ENCODE results near the gene RPS15. TPM values are rescaled to one million over a fixed set of nuclear protein-coding genes. Genes with fewer than 3 reads are reported as not detected.

RPS15 gene
- total and polyA plus RNA-seq, 2 of the 13 experiments (the other 11 are each of a cell fraction or from before 2014, with no cell fraction given), result 695 to 1,411 TPM

DNA sequence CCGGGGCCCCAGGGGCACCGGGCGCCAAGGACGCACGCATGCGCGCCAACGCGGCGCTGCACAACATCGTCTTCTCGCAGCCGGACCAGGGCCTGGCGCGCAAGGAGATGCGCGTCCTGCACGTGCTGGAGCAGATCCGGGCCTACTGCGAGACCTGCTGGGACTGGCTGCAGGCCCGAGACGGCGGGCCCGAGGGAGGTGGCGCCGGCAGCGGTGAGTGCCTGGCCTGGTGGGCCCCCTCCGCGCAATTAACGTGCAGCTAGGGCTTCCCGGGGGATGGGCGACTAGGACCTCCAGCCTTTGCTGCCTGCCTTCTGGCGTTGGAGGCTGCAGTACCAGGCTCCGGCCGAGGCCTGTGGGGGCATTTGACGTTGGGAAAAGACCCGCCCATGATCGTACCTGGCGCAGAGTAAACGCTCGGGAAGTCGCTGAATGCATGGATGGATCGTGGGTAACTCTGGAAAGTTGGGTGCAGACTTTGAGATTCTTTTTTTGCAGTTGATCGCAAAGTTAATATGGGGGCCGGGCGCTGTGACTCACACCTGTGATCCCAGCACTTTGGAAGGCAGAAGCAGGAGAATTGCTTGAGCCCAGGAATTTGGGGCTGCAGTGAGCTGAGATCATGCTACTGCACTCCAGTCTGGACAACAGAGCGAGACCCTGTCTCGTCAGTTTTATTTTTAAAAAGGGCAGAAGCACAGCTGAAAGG lies 19.0 kb downstream of the RPS15 start (continued):
- TF ChIP-seq, protein P1, sequence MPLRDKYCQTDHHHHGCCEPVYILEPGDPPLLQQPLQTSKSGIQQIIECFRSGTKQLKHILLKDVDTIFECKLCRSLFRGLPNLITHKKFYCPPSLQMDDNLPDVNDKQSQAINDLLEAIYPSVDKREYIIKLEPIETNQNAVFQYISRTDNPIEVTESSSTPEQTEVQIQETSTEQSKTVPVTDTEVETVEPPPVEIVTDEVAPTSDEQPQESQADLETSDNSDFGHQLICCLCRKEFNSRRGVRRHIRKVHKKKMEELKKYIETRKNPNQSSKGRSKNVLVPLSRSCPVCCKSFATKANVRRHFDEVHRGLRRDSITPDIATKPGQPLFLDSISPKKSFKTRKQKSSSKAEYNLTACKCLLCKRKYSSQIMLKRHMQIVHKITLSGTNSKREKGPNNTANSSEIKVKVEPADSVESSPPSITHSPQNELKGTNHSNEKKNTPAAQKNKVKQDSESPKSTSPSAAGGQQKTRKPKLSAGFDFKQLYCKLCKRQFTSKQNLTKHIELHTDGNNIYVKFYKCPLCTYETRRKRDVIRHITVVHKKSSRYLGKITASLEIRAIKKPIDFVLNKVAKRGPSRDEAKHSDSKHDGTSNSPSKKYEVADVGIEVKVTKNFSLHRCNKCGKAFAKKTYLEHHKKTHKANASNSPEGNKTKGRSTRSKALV (CRISPR knock-in tag; IDR thresholded peaks at IDR 0.05), result 0 out of 2 replicates have a peak, but pooled peaks have one; percentile 35
- TF ChIP-seq ISL2 (CRISPR knock-in tag; IDR thresholded peaks at IDR 0.05) (no peak), ZEB1 (IDR thresholded peaks at IDR 0.05; ENCODE audit: insufficient replicate concordance, low read depth) (no peak), STAT5B (CRISPR knock-in tag; IDR thresholded peaks at IDR 0.05) (no peak), ZNF530 (CRISPR knock-in tag; IDR thresholded peaks at IDR 0.05; ENCODE audit: low read depth) (no peak), ZNF468 (CRISPR knock-in tag; IDR thresholded peaks at IDR 0.05) (0 out of 2 replicates have a peak, but pooled peaks have one; percentile 59), EZH2 (conservative IDR thresholded peaks at IDR 0.05; ENCODE audit: low read depth, low read length) (no peak; the same call in 1 of the 2 replicates), SKI (IDR thresholded peaks at IDR 0.05; ENCODE audit: partially characterized antibody) (no peak), RFXANK (CRISPR knock-in tag; IDR thresholded peaks at IDR 0.05) (no peak), ISX (CRISPR knock-in tag; conservative IDR thresholded peaks at IDR 0.05) (no peak), TRIM24 (CRISPR knock-in tag; IDR thresholded peaks at IDR 0.05) (no peak), ZFP41 (CRISPR knock-in tag; IDR thresholded peaks at IDR 0.05; ENCODE audit: borderline replicate concordance) (no peak), ZNF737 (CRISPR knock-in tag; IDR thresholded peaks at IDR 0.05; ENCODE audit: borderline replicate concordance) (no peak), FOXO1 (CRISPR knock-in tag; IDR thresholded peaks at IDR 0.05) (no peak), ZNF510 (CRISPR knock-in tag; IDR thresholded peaks at IDR 0.05; ENCODE audit: low read depth) (no peak), ZNF20 (CRISPR knock-in tag; IDR thresholded peaks at IDR 0.05) (no peak), ZNF292 (CRISPR knock-in tag; IDR thresholded peaks at IDR 0.05; ENCODE audit: borderline replicate concordance, low read depth) (no peak)
- TF ChIP-seq, protein P2, sequence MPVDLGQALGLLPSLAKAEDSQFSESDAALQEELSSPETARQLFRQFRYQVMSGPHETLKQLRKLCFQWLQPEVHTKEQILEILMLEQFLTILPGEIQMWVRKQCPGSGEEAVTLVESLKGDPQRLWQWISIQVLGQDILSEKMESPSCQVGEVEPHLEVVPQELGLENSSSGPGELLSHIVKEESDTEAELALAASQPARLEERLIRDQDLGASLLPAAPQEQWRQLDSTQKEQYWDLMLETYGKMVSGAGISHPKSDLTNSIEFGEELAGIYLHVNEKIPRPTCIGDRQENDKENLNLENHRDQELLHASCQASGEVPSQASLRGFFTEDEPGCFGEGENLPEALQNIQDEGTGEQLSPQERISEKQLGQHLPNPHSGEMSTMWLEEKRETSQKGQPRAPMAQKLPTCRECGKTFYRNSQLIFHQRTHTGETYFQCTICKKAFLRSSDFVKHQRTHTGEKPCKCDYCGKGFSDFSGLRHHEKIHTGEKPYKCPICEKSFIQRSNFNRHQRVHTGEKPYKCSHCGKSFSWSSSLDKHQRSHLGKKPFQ (CRISPR knock-in tag; IDR thresholded peaks at IDR 0.05; ENCODE audit: insufficient replicate concordance), result no peak
- TF ChIP-seq, protein P3, sequence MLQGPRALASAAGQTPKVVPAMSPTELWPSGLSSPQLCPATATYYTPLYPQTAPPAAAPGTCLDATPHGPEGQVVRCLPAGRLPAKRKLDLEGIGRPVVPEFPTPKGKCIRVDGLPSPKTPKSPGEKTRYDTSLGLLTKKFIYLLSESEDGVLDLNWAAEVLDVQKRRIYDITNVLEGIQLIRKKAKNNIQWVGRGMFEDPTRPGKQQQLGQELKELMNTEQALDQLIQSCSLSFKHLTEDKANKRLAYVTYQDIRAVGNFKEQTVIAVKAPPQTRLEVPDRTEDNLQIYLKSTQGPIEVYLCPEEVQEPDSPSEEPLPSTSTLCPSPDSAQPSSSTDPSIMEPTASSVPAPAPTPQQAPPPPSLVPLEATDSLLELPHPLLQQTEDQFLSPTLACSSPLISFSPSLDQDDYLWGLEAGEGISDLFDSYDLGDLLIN (CRISPR knock-in tag; IDR thresholded peaks at IDR 0.05; ENCODE audit: borderline replicate concordance), result no peak
- TF ChIP-seq, protein P4, sequence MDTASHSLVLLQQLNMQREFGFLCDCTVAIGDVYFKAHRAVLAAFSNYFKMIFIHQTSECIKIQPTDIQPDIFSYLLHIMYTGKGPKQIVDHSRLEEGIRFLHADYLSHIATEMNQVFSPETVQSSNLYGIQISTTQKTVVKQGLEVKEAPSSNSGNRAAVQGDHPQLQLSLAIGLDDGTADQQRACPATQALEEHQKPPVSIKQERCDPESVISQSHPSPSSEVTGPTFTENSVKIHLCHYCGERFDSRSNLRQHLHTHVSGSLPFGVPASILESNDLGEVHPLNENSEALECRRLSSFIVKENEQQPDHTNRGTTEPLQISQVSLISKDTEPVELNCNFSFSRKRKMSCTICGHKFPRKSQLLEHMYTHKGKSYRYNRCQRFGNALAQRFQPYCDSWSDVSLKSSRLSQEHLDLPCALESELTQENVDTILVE (CRISPR knock-in tag; IDR thresholded peaks at IDR 0.05), result no peak
- TF ChIP-seq, protein P5, sequence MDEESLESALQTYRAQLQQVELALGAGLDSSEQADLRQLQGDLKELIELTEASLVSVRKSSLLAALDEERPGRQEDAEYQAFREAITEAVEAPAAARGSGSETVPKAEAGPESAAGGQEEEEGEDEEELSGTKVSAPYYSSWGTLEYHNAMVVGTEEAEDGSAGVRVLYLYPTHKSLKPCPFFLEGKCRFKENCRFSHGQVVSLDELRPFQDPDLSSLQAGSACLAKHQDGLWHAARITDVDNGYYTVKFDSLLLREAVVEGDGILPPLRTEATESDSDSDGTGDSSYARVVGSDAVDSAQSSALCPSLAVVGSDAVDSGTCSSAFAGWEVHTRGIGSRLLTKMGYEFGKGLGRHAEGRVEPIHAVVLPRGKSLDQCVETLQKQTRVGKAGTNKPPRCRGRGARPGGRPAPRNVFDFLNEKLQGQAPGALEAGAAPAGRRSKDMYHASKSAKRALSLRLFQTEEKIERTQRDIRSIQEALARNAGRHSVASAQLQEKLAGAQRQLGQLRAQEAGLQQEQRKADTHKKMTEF (CRISPR knock-in tag; IDR thresholded peaks at IDR 0.05), result no peak
- TF ChIP-seq, protein P6, sequence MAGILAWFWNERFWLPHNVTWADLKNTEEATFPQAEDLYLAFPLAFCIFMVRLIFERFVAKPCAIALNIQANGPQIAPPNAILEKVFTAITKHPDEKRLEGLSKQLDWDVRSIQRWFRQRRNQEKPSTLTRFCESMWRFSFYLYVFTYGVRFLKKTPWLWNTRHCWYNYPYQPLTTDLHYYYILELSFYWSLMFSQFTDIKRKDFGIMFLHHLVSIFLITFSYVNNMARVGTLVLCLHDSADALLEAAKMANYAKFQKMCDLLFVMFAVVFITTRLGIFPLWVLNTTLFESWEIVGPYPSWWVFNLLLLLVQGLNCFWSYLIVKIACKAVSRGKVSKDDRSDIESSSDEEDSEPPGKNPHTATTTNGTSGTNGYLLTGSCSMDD (CRISPR knock-in tag; IDR thresholded peaks at IDR 0.05), result no peak
